ENCODE results near the gene TUBG1.

DNA sequence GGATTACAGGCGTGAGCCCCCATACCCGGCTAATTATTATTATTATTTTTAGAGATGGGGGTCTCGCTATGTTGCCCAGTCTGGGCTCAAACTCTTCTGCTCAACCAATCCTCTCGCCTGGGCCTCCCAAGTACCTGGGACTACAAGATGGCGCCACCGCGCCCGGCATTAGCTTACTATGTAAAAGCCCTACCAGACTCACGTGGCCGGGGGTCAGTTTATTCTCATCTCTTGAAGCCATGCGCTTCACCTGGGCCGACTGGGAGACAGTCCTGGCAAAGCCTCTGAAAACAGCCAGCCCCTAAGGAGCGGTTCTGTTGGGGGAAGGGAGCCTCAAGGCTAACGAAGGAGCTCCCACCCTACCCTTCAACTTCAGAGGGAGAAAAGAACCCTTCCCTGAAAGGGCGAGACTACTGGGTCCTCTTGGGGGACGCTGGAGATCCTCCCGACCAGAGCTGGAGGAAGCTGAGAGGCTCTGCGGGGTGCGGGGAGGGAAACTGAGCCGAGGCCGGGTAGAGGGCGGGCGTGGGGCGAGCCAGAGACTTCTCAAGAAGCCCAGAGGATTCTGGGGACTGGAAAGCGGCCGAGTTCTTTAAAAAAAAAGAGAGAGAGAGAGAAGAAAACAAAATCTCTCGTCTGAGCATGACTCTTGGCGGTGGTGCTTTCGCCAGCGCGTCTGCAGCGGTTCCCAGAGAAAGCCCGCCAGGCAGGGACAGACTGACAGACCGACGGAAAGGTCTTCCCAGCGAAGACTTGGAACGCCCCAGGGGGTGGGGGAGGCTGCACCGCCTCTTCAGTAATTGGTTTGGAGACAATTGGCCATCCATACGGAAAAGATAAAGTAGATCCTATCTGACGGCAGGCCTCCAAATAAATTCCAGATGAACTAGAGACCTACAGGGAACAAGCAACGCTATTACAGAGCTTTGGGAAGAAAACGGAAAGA, 44.0 kb downstream of the TUBG1 start:
- TF ChIP-seq JUND (IDR thresholded peaks at IDR 0.05), result no peak
- TF ChIP-seq, protein P1, sequence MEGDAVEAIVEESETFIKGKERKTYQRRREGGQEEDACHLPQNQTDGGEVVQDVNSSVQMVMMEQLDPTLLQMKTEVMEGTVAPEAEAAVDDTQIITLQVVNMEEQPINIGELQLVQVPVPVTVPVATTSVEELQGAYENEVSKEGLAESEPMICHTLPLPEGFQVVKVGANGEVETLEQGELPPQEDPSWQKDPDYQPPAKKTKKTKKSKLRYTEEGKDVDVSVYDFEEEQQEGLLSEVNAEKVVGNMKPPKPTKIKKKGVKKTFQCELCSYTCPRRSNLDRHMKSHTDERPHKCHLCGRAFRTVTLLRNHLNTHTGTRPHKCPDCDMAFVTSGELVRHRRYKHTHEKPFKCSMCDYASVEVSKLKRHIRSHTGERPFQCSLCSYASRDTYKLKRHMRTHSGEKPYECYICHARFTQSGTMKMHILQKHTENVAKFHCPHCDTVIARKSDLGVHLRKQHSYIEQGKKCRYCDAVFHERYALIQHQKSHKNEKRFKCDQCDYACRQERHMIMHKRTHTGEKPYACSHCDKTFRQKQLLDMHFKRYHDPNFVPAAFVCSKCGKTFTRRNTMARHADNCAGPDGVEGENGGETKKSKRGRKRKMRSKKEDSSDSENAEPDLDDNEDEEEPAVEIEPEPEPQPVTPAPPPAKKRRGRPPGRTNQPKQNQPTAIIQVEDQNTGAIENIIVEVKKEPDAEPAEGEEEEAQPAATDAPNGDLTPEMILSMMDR (IDR thresholded peaks at IDR 0.05), result no peak
- TF ChIP-seq, protein P2, sequence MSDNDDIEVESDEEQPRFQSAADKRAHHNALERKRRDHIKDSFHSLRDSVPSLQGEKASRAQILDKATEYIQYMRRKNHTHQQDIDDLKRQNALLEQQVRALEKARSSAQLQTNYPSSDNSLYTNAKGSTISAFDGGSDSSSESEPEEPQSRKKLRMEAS (IDR thresholded peaks at IDR 0.05; ENCODE audit: low read depth), result no peak; the same call in 1 of the 2 replicates
- no peak for TF ChIP-seq FOXM1 (IDR thresholded peaks at IDR 0.05; ENCODE audit: low read depth)

All from SK-N-SH (cell line).